Peyer's patch (tissue), 4 donors: ENCODE measurements around the gene KBTBD7.

Experiments used
- CTCF ChIP-seq, 6 experiments: fragments of 450-650 bp in 4 of 6; fragments of 200-600 bp in 2 of 6; sonication (generic) in 1 of 6; IDR thresholded peaks; one replicate each; pipeline ENCODE4 v1.5.1; 2017 to 2019; ENCODE audit warnings: antibody characterized with exemption in 6 of 6, mild to moderate bottlenecking in 3 of 6, moderate library complexity in 1 of 6
- POLR2A ChIP-seq, 2 donors: fragments of 450-650 bp; IDR thresholded peaks; one replicate each; pipeline ENCODE4 v1.5.1; 2017; ENCODE audit warnings: antibody characterized with exemption in 2 of 2, mild to moderate bottlenecking in 2 of 2, moderate library complexity in 2 of 2

DNA sequence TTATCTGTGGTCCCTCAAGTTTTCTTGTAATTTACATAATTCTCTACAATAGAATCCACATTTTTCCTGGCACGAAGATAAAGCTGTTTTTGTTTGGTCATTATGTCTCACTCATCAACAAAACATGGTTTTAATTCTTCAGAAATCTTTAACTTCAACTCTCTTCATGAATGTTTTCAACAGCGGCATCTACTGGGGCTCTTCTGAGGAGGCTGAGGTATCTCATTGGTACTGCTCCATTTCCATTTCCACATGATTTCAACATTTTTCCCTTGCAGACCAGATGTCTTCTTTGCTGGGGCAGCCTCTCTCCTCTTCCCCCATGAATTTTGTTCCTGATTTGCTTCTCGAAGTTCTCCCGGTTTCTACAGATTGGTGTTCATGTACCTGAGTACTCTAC lies 5.8 kb upstream of the KBTBD7 start:
- no peak for TF ChIP-seq POLR2A (IDR thresholded peaks at IDR 0.05)
- no peak for TF ChIP-seq CTCF (IDR thresholded peaks at IDR 0.05)
